Epithelial cell of proximal tubule (primary cell): ENCODE data around the gene TNFSF4. TPM values are rescaled to one million over a fixed set of nuclear protein-coding genes. Genes with fewer than 3 reads are reported as not detected.
"Not testable (repeated sequence)": the region's sequence is repeated elsewhere in the genome, so short reads cannot be mapped to it uniquely, and the experiment has no call there.

ENCODE experiments used
- DNase-seq: peaks from one replicate; pipeline ENCODE4 v3.0.0-alpha.2; 2011; ENCODE audit warnings: low read depth
- H3K4me3 ChIP-seq: 2 replicates; pipeline ENCODE4 v1.5.1; 2011; ENCODE audit warnings: low read depth, mild to moderate bottlenecking, low read length
- CTCF ChIP-seq: conservative IDR thresholded peaks from 2 replicates; pipeline ENCODE4 v1.5.1; 2012; ENCODE audit warnings: low read depth, mild to moderate bottlenecking, low read length
- total RNA-seq: library from RNA; depleted of rRNA; stranded (reverse); fragments of >200 nt; gene quantifications from 2 replicates; pipeline ENCODE4 v1.2.3, GENCODE V29; 2015

TNFSF4 gene
- total RNA-seq, 1 donor from 2014 or later: 0.35 TPM

GRCh38 chr1:173164686-173165085 is 42.4 kb downstream of the TNFSF4 start:
- no peak for TF ChIP-seq CTCF
- DNase-seq: peak; percentile 25
- H3K4me3 ChIP-seq: no peak overlapping the region

GRCh38 chr1:173164178-173164577 is 43.0 kb downstream of the TNFSF4 start:
- no peak overlapping the region for H3K4me3 ChIP-seq
- no peak for TF ChIP-seq CTCF
- DNase-seq: no peak

- no peak for TF ChIP-seq CTCF
Observed at GRCh38 chr1:173163222-173163621, 43.9 kb downstream of the TNFSF4 start.

GRCh38 chr1:173162601-173163000 is 44.5 kb downstream of the TNFSF4 start:
- no peak for TF ChIP-seq CTCF
- DNase-seq: no peak
- H3K4me3 ChIP-seq: no peak overlapping the region

More at GRCh38 chr1:173163222-173163621, 43.9 kb downstream of the TNFSF4 start:
- no peak overlapping the region for H3K4me3 ChIP-seq
- no peak for DNase-seq

GRCh38 chr1:173161510-173162221 is 45.5 kb downstream of the TNFSF4 start:
- no peak overlapping the region for H3K4me3 ChIP-seq
- DNase-seq: no peak
- no peak for TF ChIP-seq CTCF

- not testable (repeated sequence) for DNase-seq, H3K4me3 ChIP-seq
Observed at GRCh38 chr1:173153964-173154363, 53.2 kb downstream of the TNFSF4 start.

- no peak for TF ChIP-seq CTCF
- DNase-seq: no peak
Observed at GRCh38 chr1:173153503-173153902, 53.6 kb downstream of the TNFSF4 start.

GRCh38 chr1:173152598-173152997 is 54.5 kb downstream of the TNFSF4 start:
- no peak for TF ChIP-seq CTCF
- no peak for DNase-seq
- H3K4me3 ChIP-seq: no peak overlapping the region

More at GRCh38 chr1:173153503-173153902, 53.6 kb downstream of the TNFSF4 start:
- no peak overlapping the region for H3K4me3 ChIP-seq
